Activated T-cell treated with anti-CD3 and anti-CD28 coated beads, Interleukin-2, amount 50 U/mL, for 4 hours (primary cell): ENCODE measurements around the gene CHIC2. TPM values are rescaled to one million over a fixed set of nuclear protein-coding genes. Genes with fewer than 3 reads are reported as not detected.

ENCODE experiments used
- ATAC-seq, 2 donors: fragments of 200-7000 bp; cut with Tn5 transposase; one replicate each; pipeline ENCODE4 v1.10.0; 2021
- DNase-seq: peaks from one replicate; pipeline ENCODE4 v3.0.0-alpha.2; 2020
- H3K27me3 Mint-ChIP-seq: one replicate; pipeline ENCODE4 v1.8.0; 2021; ENCODE audit warnings: low read depth, mixed read lengths
- H3K36me3 Mint-ChIP-seq: one replicate; pipeline ENCODE4 v1.8.0; 2022; ENCODE audit warnings: mixed read lengths; ENCODE audit not compliant: insufficient read depth
- H3K4me1 Mint-ChIP-seq: one replicate; pipeline ENCODE4 v1.8.0; 2021; ENCODE audit warnings: low read depth, mixed read lengths
- H3K4me3 Mint-ChIP-seq: one replicate; pipeline ENCODE4 v1.8.0; 2021; ENCODE audit warnings: mild to moderate bottlenecking, moderate library complexity, mixed read lengths
- H3K9me3 Mint-ChIP-seq: one replicate; pipeline ENCODE4 v1.8.0; 2021; ENCODE audit warnings: mixed read lengths
- total RNA-seq, 3 donors: library from RNA; stranded (reverse); gene quantifications; one replicate each; pipeline ENCODE4 v1.2.1, GENCODE V29; 2021

The CHIC2 gene
- total RNA-seq, 3 donors from 2014 or later: 25.6 to 28.8 (median 27.7) TPM

DNA sequence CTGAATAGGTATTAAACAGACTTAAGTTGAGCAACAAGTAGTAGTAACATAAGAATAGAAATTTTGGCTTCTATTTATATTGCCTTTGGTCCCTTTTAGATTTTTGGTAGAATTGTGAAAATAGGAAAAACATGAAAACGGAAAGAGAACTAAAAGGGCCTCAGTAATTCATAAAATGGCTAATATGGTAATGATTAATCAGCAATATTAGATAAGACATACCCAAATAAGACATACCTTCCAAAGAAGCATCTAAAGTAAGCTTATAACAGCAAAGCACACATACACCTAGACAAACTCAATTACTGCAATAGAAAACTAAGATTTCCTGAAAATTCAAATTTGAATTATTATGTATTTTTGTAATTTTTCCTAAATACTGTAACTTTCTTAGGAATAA, 46.4 kb downstream of the CHIC2 start:
- no peak for ATAC-seq
- Mint-ChIP-seq H3K36me3 (no peaks in the 10 kb centered on the region), H3K4me1 (peaks cover 12% of the 10 kb centered on the region), H3K27me3 (no peaks in the 10 kb centered on the region), H3K4me3 (no peak overlapping the region), H3K9me3 (no peaks in the 10 kb centered on the region)
- DNase-seq: no peak

DNA sequence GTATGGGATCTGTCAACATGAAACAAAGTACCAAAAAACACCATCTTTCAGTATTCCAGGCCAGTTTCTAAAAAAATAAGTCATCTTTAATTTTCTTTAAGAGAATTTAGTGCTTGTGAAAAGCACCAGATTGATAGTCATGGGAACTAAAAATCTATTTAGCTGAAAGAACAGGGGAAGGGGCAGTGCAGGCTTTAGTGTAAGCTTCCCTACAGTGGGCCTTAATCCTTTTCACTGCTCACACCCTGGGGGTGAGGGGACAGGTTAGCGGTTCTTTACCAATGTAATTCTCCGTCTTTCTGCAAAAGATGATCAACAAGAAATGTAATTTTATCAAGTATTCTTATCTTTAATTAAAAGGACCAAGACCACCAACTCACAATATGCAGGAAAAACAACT, 47.1 kb downstream of the CHIC2 start:
- Mint-ChIP-seq H3K9me3 (no peaks in the 10 kb centered on the region), H3K4me1 (peaks cover 12% of the 10 kb centered on the region), H3K4me3 (no peak overlapping the region), H3K36me3 (peaks cover 2% of the 10 kb centered on the region), H3K27me3 (no peaks in the 10 kb centered on the region)
- ATAC-seq (no peak), DNase-seq (no peak)

- H3K9me3 Mint-ChIP-seq: no peaks in the 10 kb centered on the region
- H3K4me3 Mint-ChIP-seq: no peak overlapping the region
- H3K27me3 Mint-ChIP-seq: no peaks in the 10 kb centered on the region
- ATAC-seq (no peak), DNase-seq (no peak)
- H3K36me3 Mint-ChIP-seq: peaks cover 4% of the 10 kb centered on the region
- peaks cover 12% of the 10 kb centered on the region for H3K4me1 Mint-ChIP-seq
These were observed 47.9 kb downstream of the CHIC2 start for GRCh38 chr4:54016504-54016903.

- ATAC-seq (no peak), DNase-seq (no peak)
- H3K27me3 Mint-ChIP-seq: no peaks in the 10 kb centered on the region
- no peak overlapping the region for H3K4me3 Mint-ChIP-seq
- H3K36me3 Mint-ChIP-seq: peaks cover 6% of the 10 kb centered on the region
- peaks cover 12% of the 10 kb centered on the region for H3K4me1 Mint-ChIP-seq
- no peaks in the 10 kb centered on the region for H3K9me3 Mint-ChIP-seq
These were observed 48.9 kb downstream of the CHIC2 start for GRCh38 chr4:54015423-54016030.

GRCh38 chr4:54014666-54015160, 49.7 kb downstream of the CHIC2 start:
- DNase-seq (no peak), ATAC-seq (no peak)
- no peak overlapping the region for H3K4me3 Mint-ChIP-seq
- peaks cover 12% of the 10 kb centered on the region for H3K36me3 Mint-ChIP-seq
- no peaks in the 10 kb centered on the region for H3K27me3 Mint-ChIP-seq
- H3K9me3 Mint-ChIP-seq: no peaks in the 10 kb centered on the region
- peaks cover 12% of the 10 kb centered on the region for H3K4me1 Mint-ChIP-seq

DNA sequence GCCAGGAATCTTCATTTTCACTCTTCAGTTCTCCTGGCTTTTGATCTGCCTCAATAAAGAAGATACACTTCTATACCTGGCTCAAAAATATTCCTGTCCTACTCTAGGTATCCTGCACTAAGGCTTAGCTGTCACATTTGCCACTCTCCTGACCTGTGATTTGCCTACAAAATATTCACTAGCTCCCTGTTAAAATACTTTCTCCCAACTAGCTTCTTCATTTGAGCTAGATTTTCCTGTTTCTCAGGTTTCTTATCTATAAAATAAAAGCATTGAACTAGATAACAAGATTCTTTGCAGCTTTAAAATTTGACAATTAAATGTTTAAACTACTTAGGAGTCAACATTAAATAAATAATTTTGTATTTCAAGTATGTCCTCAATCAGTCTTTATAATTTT, 53.2 kb downstream of the CHIC2 start:
- no peak for ATAC-seq

GRCh38 chr4:54006755-54007154, 57.6 kb downstream of the CHIC2 start:
- ATAC-seq (no peak), DNase-seq (no peak)
- peaks cover 7% of the 10 kb centered on the region for H3K4me1 Mint-ChIP-seq
- peaks cover 28% of the 10 kb centered on the region for H3K36me3 Mint-ChIP-seq
- H3K9me3 Mint-ChIP-seq: no peaks in the 10 kb centered on the region
- H3K4me3 Mint-ChIP-seq: no peak overlapping the region
- no peaks in the 10 kb centered on the region for H3K27me3 Mint-ChIP-seq

More for the DNA sequence above, 53.2 kb downstream of the CHIC2 start:
- Mint-ChIP-seq H3K4me3 (no peak overlapping the region), H3K9me3 (no peaks in the 10 kb centered on the region), H3K4me1 (peaks cover 2% of the 10 kb centered on the region), H3K27me3 (no peaks in the 10 kb centered on the region), H3K36me3 (peaks cover 22% of the 10 kb centered on the region)
- no peak for DNase-seq

- H3K36me3 Mint-ChIP-seq: peaks cover 29% of the 10 kb centered on the region
- H3K9me3 Mint-ChIP-seq: no peaks in the 10 kb centered on the region
- ATAC-seq (no peak), DNase-seq (no peak)
- H3K4me3 Mint-ChIP-seq: no peak overlapping the region
- peaks cover 7% of the 10 kb centered on the region for H3K4me1 Mint-ChIP-seq
- no peaks in the 10 kb centered on the region for H3K27me3 Mint-ChIP-seq
These were observed 58.9 kb downstream of the CHIC2 start for GRCh38 chr4:54005475-54005874.

- Mint-ChIP-seq H3K9me3 (no peaks in the 10 kb centered on the region), H3K4me3 (no peak overlapping the region), H3K36me3 (peaks cover 26% of the 10 kb centered on the region), H3K4me1 (peaks cover 7% of the 10 kb centered on the region), H3K27me3 (no peaks in the 10 kb centered on the region)
- ATAC-seq: no peak
- DNase-seq: no peak
These were observed 59.9 kb downstream of the CHIC2 start for GRCh38 chr4:54004463-54004862.

DNA sequence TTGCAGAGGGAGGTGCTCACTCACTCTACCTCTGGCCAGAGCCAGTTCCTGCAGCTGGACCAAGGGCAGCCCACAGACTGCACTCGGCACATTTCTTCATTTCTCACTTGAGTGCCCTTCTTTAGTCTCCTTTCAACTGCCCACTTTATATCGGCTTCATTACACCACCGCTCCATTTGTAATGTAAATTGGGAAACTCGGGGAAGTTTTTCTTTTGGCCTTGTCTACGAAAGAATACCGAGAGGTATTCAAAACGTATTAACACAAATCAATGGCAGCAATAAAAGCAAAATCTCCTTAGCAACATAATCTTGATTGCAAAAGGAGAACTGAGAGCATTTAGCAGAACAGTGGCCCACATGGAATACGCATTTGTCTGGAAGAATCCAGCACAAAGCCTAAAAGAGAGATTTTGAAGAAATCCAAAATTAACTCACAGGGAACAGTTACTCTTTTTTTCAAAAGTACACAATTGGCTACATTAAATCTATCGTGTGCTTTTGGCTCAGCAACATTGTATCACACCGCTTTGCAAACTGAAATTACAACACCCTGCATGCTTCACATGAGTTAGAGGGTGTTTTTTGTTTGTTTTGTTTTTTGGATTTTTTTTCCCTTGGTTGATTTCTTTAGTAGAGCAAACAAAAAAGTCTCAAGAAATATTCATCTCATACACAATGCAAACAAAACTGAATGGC, 62.6 kb downstream of the CHIC2 start:
- DNase-seq: no peak
- Mint-ChIP-seq H3K9me3 (no peaks in the 10 kb centered on the region), H3K27me3 (no peaks in the 10 kb centered on the region), H3K4me1 (peaks cover 7% of the 10 kb centered on the region), H3K4me3 (no peak overlapping the region), H3K36me3 (peaks cover 26% of the 10 kb centered on the region)
- no peak for ATAC-seq

- DNase-seq: no peak
- H3K4me1 Mint-ChIP-seq: peaks cover 5% of the 10 kb centered on the region
- ATAC-seq: no peak
- no peak overlapping the region for H3K4me3 Mint-ChIP-seq
- H3K27me3 Mint-ChIP-seq: no peaks in the 10 kb centered on the region
- no peaks in the 10 kb centered on the region for H3K9me3 Mint-ChIP-seq
- peaks cover 18% of the 10 kb centered on the region for H3K36me3 Mint-ChIP-seq
These were observed 66.5 kb downstream of the CHIC2 start for GRCh38 chr4:53997898-53998297.

DNA sequence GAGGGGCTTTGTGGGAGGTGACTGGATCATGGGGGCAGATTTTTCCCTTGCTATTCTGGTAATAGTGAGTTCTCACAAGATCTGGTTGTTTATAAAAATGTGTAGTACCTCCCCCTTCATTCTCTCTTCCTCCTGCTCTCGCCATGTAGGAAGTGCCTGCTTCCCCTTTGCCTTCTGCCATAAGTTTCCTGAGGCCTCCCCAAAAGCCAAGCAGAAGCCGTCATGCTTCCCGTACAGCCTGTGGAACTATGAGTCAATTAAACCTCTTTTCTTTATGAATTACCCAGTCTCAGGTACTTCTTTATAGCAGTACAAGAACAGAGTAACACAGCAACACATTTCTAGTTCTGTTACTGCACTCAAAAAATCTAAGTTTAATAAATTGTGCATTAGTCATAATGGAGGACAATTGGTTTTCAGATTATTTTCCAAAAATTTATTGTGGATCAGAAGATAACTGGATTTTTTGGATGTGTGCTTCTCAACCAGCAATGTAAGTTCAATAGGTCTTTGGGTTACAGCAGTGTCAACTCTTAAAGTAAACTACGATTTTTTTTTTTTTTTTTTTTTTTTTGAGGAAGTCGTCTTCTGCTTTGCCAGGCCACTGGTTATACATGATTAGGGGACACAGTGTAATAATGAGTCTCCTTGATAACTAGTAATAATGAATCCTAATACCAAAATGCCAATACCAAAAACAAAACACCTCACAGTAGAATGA, 69.9 kb downstream of the CHIC2 start:
- peaks cover 5% of the 10 kb centered on the region for H3K4me1 Mint-ChIP-seq
- no peaks in the 10 kb centered on the region for H3K9me3 Mint-ChIP-seq
- peaks cover 7% of the 10 kb centered on the region for H3K36me3 Mint-ChIP-seq
- no peak overlapping the region for H3K4me3 Mint-ChIP-seq
- H3K27me3 Mint-ChIP-seq: no peaks in the 10 kb centered on the region
- ATAC-seq: no peak
- DNase-seq: no peak

GRCh38 chr4:53992785-53993184, 71.6 kb downstream of the CHIC2 start:
- Mint-ChIP-seq H3K27me3 (no peaks in the 10 kb centered on the region), H3K4me1 (peaks cover 5% of the 10 kb centered on the region), H3K9me3 (no peaks in the 10 kb centered on the region), H3K36me3 (peaks cover 4% of the 10 kb centered on the region), H3K4me3 (no peak overlapping the region)
- ATAC-seq: no peak
- DNase-seq: no peak

- ATAC-seq (no peak), DNase-seq (no peak)
- Mint-ChIP-seq H3K27me3 (no peaks in the 10 kb centered on the region), H3K9me3 (no peaks in the 10 kb centered on the region), H3K4me1 (peaks cover 5% of the 10 kb centered on the region), H3K36me3 (peaks cover 2% of the 10 kb centered on the region), H3K4me3 (no peak overlapping the region)
These were observed 72.6 kb downstream of the CHIC2 start for GRCh38 chr4:53991821-53992220.

GRCh38 chr4:53990641-53991040, 73.8 kb downstream of the CHIC2 start:
- peaks cover 5% of the 10 kb centered on the region for H3K4me1 Mint-ChIP-seq
- H3K9me3 Mint-ChIP-seq: no peaks in the 10 kb centered on the region
- H3K27me3 Mint-ChIP-seq: no peaks in the 10 kb centered on the region

More at GRCh38 chr4:53990641-53991040, 73.8 kb downstream of the CHIC2 start:
- no peak for DNase-seq
- no peak for ATAC-seq
- Mint-ChIP-seq H3K4me3 (no peak overlapping the region), H3K36me3 (peaks cover 2% of the 10 kb centered on the region)
